AG04449 (cell line): ENCODE data around the gene ADAM23.

Experiments
- CTCF ChIA-PET: fragments of 350-600 bp; formaldehyde crosslinking; extraction: SDS; loops from one replicate; lab custom pipeline; 2021; ENCODE audit warnings: antibody characterized with exemption; lab: Yijun Ruan, JAX
- POLR2A ChIA-PET: fragments of 400-600, 350-600 bp; formaldehyde crosslinking; extraction: SDS; loops from one replicate; lab custom pipeline; 2020; ENCODE audit warnings: antibody characterized with exemption, inconsistent platforms; lab: Yijun Ruan, JAX
- DNase-seq: peaks from one replicate; pipeline ENCODE4 v3.0.0-alpha.2; 2010; ENCODE audit warnings: low read depth, low spot score
- H3K4me3 ChIP-seq: 2 replicates; pipeline ENCODE4 v1.5.1; 2011; ENCODE audit warnings: low read depth, mild to moderate bottlenecking, control low read depth, low read length
- CTCF ChIP-seq: IDR thresholded peaks from one replicate; pipeline ENCODE4 v1.5.1; 2011; ENCODE audit warnings: mild to moderate bottlenecking, moderate library complexity, low read length, control low read depth, inconsistent platforms; ENCODE audit not compliant: insufficient read depth; ENCODE audit errors: missing control alignments

The ADAM23 gene

GRCh38 chr2:206452750-206453149, 9.4 kb downstream of the ADAM23 start:
- H3K4me3 ChIP-seq: no peak overlapping the region
- TF ChIP-seq CTCF: no peak
- ChIA-PET CTCF (no interaction called here), POLR2A (interaction anchor here (0.6 kb wide), 1 partner anchor 149 kb away, joined by 3 read pairs; no protein-coding TSS in a partner anchor)
- DNase-seq: no peak

DNA sequence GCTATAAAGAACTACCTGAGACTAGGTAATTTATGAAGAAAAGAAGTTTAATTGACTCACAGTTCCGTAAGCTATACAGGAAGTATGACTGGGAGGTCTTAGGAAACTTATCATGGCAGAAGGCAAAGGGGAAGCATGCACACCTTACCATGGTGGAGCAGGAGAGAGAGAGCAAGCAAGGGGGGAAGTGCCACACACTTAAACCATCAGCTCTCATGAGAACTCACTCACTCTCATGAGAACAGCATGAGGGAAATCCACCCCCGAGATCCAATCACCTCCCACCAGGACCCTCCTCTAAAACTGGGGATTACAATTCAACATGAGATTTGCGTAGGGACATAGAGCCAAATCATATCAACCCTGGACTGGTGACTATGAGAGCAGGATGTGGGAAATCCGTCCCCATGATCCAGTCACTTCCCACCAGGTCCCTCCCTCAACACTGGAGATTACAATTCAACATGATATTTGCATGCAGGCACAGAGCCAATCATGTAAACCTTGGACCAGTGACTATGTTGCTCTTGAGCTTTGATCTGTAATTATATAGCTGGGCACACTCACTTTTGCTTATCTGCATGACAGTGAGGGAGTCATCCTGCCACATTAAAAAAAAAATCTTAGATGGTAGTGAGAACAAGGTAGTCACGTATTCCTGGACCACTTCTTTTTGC, 12.9 kb downstream of the ADAM23 start:
- no peak for DNase-seq
- ChIA-PET POLR2A (interaction anchor here (0.6 kb wide), 1 partner anchor 327 kb away, joined by 3 read pairs; no protein-coding TSS in a partner anchor), CTCF (no interaction called here)
- TF ChIP-seq CTCF: no peak
- H3K4me3 ChIP-seq: no peak overlapping the region

GRCh38 chr2:206457188-206457634, 13.9 kb downstream of the ADAM23 start:
- POLR2A ChIA-PET: interaction anchor here (0.6 kb wide), 1 partner anchor 328 kb away, joined by 3 read pairs; no protein-coding TSS in a partner anchor
- no peak for DNase-seq
- no peak for TF ChIP-seq CTCF
- H3K4me3 ChIP-seq: no peak overlapping the region
- CTCF ChIA-PET: no interaction called here

DNA sequence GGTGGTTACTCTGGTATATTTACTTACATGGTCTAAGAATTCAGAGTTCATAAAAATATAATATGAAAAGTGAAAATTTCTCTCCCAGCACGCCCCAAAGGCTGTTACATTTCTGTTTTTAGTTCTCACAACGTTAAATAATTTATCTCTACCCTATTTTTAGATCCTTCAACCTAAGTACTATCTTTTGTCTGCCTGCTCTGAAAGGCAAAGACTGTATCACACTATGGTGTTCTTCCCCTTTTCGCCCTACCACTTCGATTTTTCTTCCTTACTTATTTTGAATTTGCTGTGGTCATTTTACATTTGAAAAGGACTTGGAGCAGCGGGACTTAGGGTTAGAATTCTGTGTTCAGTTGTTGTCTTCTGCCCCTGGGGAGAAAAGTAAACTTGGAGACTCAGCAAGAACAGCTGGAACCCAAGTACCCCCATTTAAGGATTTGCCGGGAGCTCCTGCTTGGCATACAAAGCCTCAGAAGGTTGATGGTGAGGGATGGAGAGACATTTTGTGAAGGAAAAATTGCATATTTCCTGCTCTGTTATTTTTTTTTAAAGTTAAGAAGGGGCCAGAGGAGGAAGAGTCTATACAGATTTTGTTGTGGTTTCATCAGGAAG, 19.0 kb downstream of the ADAM23 start:
- no peak for DNase-seq
- H3K4me3 ChIP-seq: no peak overlapping the region
- CTCF ChIA-PET: interaction anchor here (0.6 kb wide), 1 partner anchor 920 kb away, joined by 3 read pairs; no protein-coding TSS in a partner anchor
- POLR2A ChIA-PET: no interaction called here
- no peak for TF ChIP-seq CTCF

DNA sequence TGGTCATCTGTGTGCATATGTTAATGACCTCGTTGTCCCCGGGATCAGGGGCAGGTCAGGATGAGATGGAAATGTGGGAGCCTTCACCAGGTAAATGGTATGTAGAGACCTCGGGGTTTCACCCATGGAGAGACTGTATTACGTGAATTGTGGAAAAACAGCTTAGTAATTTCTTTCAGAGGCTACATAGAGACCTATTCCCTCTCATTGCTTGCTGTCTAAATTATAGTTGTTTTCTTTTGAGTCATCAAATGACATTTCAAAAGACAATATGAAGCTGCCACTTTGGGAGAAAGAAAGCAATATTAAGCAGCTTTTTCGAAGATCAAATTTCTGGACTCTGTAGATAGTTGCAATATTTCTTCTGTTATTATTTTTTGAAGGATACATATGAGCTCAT, 20.4 kb downstream of the ADAM23 start:
- TF ChIP-seq CTCF: no peak
- CTCF ChIA-PET: no interaction called here

DNA sequence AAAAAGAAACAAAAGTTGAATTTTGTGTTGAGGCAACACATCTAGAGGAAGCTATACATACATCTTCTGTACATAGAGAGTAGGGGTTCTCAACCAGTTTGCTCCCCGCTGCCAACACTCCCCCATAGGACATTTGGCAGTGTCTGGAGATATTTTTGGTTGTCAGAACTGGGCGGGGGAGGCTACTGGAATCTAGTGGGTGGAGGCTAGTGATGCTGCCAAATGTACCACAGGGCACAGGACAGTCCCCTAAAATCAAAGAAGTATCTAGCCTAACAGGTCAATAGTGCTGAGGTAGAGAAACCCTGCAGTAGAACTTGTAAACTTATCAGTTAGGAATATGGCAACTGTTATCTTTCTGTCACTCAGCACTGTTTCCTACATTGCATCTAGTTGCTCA, 21.3 kb downstream of the ADAM23 start:
- TF ChIP-seq CTCF: no peak
- DNase-seq: no peak
- POLR2A ChIA-PET: no interaction called here
- H3K4me3 ChIP-seq: no peak overlapping the region
- CTCF ChIA-PET: no interaction called here

More for the DNA sequence above, 20.4 kb downstream of the ADAM23 start:
- DNase-seq: no peak
- POLR2A ChIA-PET: no interaction called here
- no peak overlapping the region for H3K4me3 ChIP-seq
